Liver (tissue), 3 donors: Measurements from ENCODE around the gene ZNF629.

Experiments
- ATF3 ChIP-seq: IDR thresholded peaks from 2 replicates; pipeline ENCODE4 v1.6.1; 2016; ENCODE audit warnings: antibody characterized with exemption
- CTCF ChIP-seq: fragments of 150-350 bp; IDR thresholded peaks from 2 replicates; pipeline ENCODE4 v1.5.1; 2017; ENCODE audit warnings: improper control_type of control experiment, low read depth, low read length; ENCODE audit not compliant: missing input control
- EGR1 ChIP-seq, 2 donors: IDR thresholded peaks; 2 replicates each; pipeline ENCODE4 v1.6.1; 2016 to 2018; ENCODE audit warnings: antibody characterized with exemption in 2 of 2, low read depth in 2 of 2
- GABPA ChIP-seq, 2 donors: IDR thresholded peaks in 1 of 2; conservative IDR thresholded peaks in 1 of 2; 2 replicates each; pipeline ENCODE4 v1.6.1; 2016; ENCODE audit warnings: antibody characterized with exemption in 2 of 2, mild to moderate bottlenecking in 1 of 2, moderate library complexity in 1 of 2
- HNF4G ChIP-seq: IDR thresholded peaks from 2 replicates; pipeline ENCODE4 v1.6.1; 2016; ENCODE audit warnings: antibody characterized with exemption
- JUND ChIP-seq, 2 donors: IDR thresholded peaks; 2 replicates each; pipeline ENCODE4 v1.6.1; 2016; ENCODE audit warnings: antibody characterized with exemption in 2 of 2
- NR2F2 ChIP-seq: IDR thresholded peaks from 2 replicates; pipeline ENCODE4 v1.6.1; 2016; ENCODE audit warnings: antibody characterized with exemption
- RAD21 ChIP-seq, 2 donors: IDR thresholded peaks; 2 replicates each; pipeline ENCODE4 v1.6.1; 2016; ENCODE audit warnings: antibody characterized with exemption in 2 of 2, mild to moderate bottlenecking in 2 of 2
- RXRA ChIP-seq, 2 donors: IDR thresholded peaks; 2 replicates each; pipeline ENCODE4 v1.6.1; 2017 to 2018; ENCODE audit warnings: antibody characterized with exemption in 2 of 2, mild to moderate bottlenecking in 1 of 2
- SP1 ChIP-seq: IDR thresholded peaks from 2 replicates; pipeline ENCODE4 v1.6.1; 2018; ENCODE audit warnings: antibody characterized with exemption, mild to moderate bottlenecking
- TAF1 ChIP-seq: conservative IDR thresholded peaks from 2 replicates; pipeline ENCODE4 v1.6.1; 2016; ENCODE audit warnings: antibody characterized with exemption, mild to moderate bottlenecking
- YY1 ChIP-seq: IDR thresholded peaks from 2 replicates; pipeline ENCODE4 v1.6.1; 2016; ENCODE audit warnings: antibody characterized with exemption, mild to moderate bottlenecking
- TF ChIP-seq, protein P1 (sequence below): IDR thresholded peaks from 2 replicates; pipeline ENCODE4 v1.6.1; 2016; ENCODE audit warnings: antibody characterized with exemption, mild to moderate bottlenecking
- TF ChIP-seq, protein P2 (sequence below): IDR thresholded peaks from 2 replicates; pipeline ENCODE4 v1.6.1; 2016; ENCODE audit warnings: antibody characterized with exemption
- donor health status: healthy.
- donor health status: healthy.

DNA sequence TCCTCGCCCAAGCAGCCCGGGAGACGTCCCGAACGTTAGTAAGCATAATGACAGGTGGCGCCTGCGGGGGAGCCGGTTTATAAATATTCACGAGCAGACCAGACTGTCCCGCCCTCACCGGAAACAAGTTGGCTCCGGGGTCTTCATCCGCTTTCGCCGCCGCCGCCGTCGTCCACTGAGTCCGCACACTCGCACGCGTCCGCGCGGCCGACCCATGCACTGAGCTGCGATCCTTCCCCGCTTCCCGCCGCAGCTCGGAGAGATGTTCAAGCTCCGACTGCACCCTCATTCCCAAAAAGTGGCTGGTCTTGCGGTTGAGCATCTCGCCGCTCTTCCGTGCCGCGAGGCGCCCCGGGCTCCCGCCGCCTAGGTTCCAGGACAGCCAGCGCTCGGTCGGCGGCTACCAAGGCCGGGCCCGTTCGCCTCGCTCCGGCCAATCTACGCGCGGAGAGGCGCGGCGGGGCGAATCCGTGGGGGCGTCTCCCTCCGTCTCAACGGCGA lies 25.5 kb downstream of the ZNF629 start:
- TF ChIP-seq SP1 (no peak), CTCF (no peak), GABPA (IDR thresholded peaks at IDR 0.05 in 1 of 2, conservative IDR thresholded peaks at IDR 0.05 in 1 of 2) (no peak), JUND (IDR thresholded peaks at IDR 0.05) (no peak), YY1 (no peak), EGR1 (IDR thresholded peaks at IDR 0.05; ENCODE audit: low read depth in 2 of 2) (no peak), RAD21 (IDR thresholded peaks at IDR 0.05) (no peak), TAF1 (no peak), HNF4G (no peak), ATF3 (no peak), NR2F2 (no peak), RXRA (IDR thresholded peaks at IDR 0.05) (no peak)
- TF ChIP-seq, protein P1, sequence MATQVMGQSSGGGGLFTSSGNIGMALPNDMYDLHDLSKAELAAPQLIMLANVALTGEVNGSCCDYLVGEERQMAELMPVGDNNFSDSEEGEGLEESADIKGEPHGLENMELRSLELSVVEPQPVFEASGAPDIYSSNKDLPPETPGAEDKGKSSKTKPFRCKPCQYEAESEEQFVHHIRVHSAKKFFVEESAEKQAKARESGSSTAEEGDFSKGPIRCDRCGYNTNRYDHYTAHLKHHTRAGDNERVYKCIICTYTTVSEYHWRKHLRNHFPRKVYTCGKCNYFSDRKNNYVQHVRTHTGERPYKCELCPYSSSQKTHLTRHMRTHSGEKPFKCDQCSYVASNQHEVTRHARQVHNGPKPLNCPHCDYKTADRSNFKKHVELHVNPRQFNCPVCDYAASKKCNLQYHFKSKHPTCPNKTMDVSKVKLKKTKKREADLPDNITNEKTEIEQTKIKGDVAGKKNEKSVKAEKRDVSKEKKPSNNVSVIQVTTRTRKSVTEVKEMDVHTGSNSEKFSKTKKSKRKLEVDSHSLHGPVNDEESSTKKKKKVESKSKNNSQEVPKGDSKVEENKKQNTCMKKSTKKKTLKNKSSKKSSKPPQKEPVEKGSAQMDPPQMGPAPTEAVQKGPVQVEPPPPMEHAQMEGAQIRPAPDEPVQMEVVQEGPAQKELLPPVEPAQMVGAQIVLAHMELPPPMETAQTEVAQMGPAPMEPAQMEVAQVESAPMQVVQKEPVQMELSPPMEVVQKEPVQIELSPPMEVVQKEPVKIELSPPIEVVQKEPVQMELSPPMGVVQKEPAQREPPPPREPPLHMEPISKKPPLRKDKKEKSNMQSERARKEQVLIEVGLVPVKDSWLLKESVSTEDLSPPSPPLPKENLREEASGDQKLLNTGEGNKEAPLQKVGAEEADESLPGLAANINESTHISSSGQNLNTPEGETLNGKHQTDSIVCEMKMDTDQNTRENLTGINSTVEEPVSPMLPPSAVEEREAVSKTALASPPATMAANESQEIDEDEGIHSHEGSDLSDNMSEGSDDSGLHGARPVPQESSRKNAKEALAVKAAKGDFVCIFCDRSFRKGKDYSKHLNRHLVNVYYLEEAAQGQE: no peak
- TF ChIP-seq, protein P2, sequence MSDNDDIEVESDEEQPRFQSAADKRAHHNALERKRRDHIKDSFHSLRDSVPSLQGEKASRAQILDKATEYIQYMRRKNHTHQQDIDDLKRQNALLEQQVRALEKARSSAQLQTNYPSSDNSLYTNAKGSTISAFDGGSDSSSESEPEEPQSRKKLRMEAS: no peak
